ENCODE results near the gene PLEKHD1.

GRCh38 chr14:69573205-69573830, 88.8 kb downstream of the PLEKHD1 start:
- TF ChIP-seq CTCF (IDR thresholded peaks at IDR 0.05) (no peak), GABPB1 (CRISPR knock-in tag; IDR thresholded peaks at IDR 0.05) (no peak), MAX (CRISPR knock-in tag; IDR thresholded peaks at IDR 0.05) (no peak), NR1H2 (CRISPR knock-in tag; IDR thresholded peaks at IDR 0.05) (no peak), FOXP4 (CRISPR knock-in tag; IDR thresholded peaks at IDR 0.05) (no peak), CDX4 (CRISPR knock-in tag; IDR thresholded peaks at IDR 0.05; ENCODE audit: borderline replicate concordance) (no peak), USF1 (CRISPR knock-in tag; IDR thresholded peaks at IDR 0.05) (no peak)
